Heart left ventricle (tissue), 16 donors: Measurements from ENCODE around the gene SMPDL3B. TPM values are rescaled to one million over a fixed set of nuclear protein-coding genes. Genes with fewer than 3 reads are reported as not detected.

Experiments used
- ATAC-seq, 4 donors: fragments of 200-7000 bp; cut with Tn5 transposase; one replicate each; pipeline ENCODE4 v1.9.1; 2020 to 2022; ENCODE audit warnings: moderate library complexity in 4 of 4, mild to moderate bottlenecking in 3 of 4, moderate number of reproducible peaks in 1 of 4
- DNase-seq, 5 donors: peaks; one replicate each; pipeline ENCODE4 v3.0.0-alpha.2; 2020
- H3K27ac ChIP-seq, 12 donors: fragments of 200-600 bp; sonication (generic) in 4 of 12; one replicate each; pipeline versions ENCODE4 v1.5.0 to v1.8.0; 2016 to 2022; ENCODE audit warnings: mild to moderate bottlenecking in 2 of 12
- H3K27me3 ChIP-seq, 9 donors: fragments of 200-600 bp; sonication (generic) in 2 of 9; one replicate each; pipeline versions ENCODE4 v1.5.1 to v1.8.0; 2016 to 2022; ENCODE audit warnings: mild to moderate bottlenecking in 3 of 9
- H3K36me3 ChIP-seq, 9 donors: fragments of 200-600 bp; sonication (generic) in 2 of 9; one replicate each; pipeline versions ENCODE4 v1.5.0 to v1.8.0; 2018 to 2022; ENCODE audit warnings: mild to moderate bottlenecking in 2 of 9
- H3K4me1 ChIP-seq, 12 donors: fragments of 200-600 bp; sonication (generic) in 4 of 12; one replicate each; pipeline versions ENCODE4 v1.5.0 to v1.8.0; 2016 to 2022; ENCODE audit warnings: mild to moderate bottlenecking in 3 of 12
- H3K4me3 ChIP-seq, 12 donors: fragments of 200-600 bp; sonication (generic) in 4 of 12; one replicate each; pipeline versions ENCODE4 v1.5.0 to v1.8.0; 2017 to 2022; ENCODE audit warnings: mild to moderate bottlenecking in 9 of 12, moderate library complexity in 4 of 12
- H3K9me3 ChIP-seq, 12 donors: fragments of 200-600 bp; sonication (generic) in 4 of 12; one replicate each; pipeline versions ENCODE4 v1.5.0 to v1.8.0; 2016 to 2022; ENCODE audit warnings: mild to moderate bottlenecking in 1 of 12
- POLR2A ChIP-seq, 2 donors: fragments of 450-650 bp; IDR thresholded peaks; one replicate each; pipeline ENCODE4 v1.6.1; 2017; ENCODE audit warnings: antibody characterized with exemption in 2 of 2, mild to moderate bottlenecking in 2 of 2, moderate library complexity in 2 of 2
- WGBS, 4 donors: extraction: QIAGEN DNeasy Blood & Tissue Kit in 2 of 4; methylation state at CpG; one replicate each; pipeline versions ENCODE4 v1.1.5 to v1.1.7; 2013 to 2018; 5-methylcytosine and 5-hydroxymethylcytosine counted together
- intact Hi-C, 10 donors: fragments of 100-400 bp; cut with DNase I; formaldehyde crosslinking; loops; one replicate each; pipeline versions ENCODE4 v1.11.1 to v1.14.2; 2022
- polyA plus RNA-seq, 2 donors: library from polyadenylated mRNA; stranded (reverse); fragments of 200-250 nt; gene quantifications; one replicate each; pipeline ENCODE4 v1.2.3, GENCODE V29; 2013
- total RNA-seq, 9 donors: library from RNA; depleted of rRNA in 2 of 9; stranded (reverse); fragments of >200 nt in 2 of 9; fragmentation: NEBNext Ultra II Directional in 3 of 9; extraction: Animal tissue kit (Norgen Biotek cat#: 25700) in 3 of 9; gene quantifications; one replicate each; pipeline versions ENCODE4 v1.1.0 to v1.2.4, GENCODE V29; 2016 to 2023
- TF ChIP-seq, protein P1 (sequence below), 12 donors: fragments of 200-600 bp; sonication (generic) in 4 of 12; IDR thresholded peaks; one replicate each; pipeline versions ENCODE4 v1.5.0 to v1.8.0; 2018 to 2022; ENCODE audit warnings: antibody characterized with exemption in 12 of 12, mild to moderate bottlenecking in 5 of 12
- donor health status: ischemic (EF 13 %, LVEDD 7.1; RV severe dilation, severe dysfunction).
- donor health status: healthy with polysubstance abuse.
- donor health status: DM: no; HTN: yes; CAD: no.
- donor health status: DM: no; HTN: no; CAD: no.
- donor health status: ischemic (EF 25% LVEDD 6.9; RV normal size, moderate dysfunction).
- donor health status: ischemic (EF 25% LVEDD 5.7; RV mildly dilated, moderate dysfunction).
- donor health status: healthy.
- donor health status: DM: yes; HTN: yes; CAD: no.
- donor health status: ischemic (EF 35%, LVEDD 5.7; RV mildly dilated, moderate dysfunction).
- donor health status: nonischemic (EF 11% LVEDD 7.7; RV severe dilation, severe dysfunction).
- donor health status: DM: yes; HTN: yes; CAD: no.
- donor health status: PGD.
- donor health status: ischemic (EF 29% LVEDD 5.4; RV normal size, mild dysfunction).
- donor health status: nonischemic (EF 23%, LVEDD 6.1; RV moderate dilation, normal function).

SMPDL3B gene
- total and polyA plus RNA-seq, 11 donors = 0.08 to 2.2 TPM; not detected in 9

DNA sequence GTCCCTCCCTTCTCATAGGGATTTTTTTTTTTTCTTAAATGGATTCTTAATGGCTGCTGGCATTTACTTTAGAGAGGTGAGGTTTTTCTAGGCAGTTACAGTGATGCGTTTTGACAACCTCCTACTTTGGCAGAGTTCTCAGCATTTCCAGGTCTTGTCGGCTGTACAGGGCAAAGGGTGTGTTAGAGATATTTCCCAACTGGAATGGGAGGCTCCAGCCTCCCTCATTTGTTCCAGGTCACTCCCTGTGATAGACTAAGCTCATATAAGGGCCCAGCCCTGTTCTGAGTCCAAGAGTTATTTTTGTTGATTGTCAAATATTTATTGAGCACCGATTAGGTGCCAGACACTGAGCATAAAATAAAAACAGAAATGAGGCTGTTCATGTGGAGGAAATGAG is 17.3 kb downstream of the SMPDL3B start:
- Histone ChIP-seq H3K4me3 (no peak overlapping the region), H3K36me3 (no peaks in the 10 kb centered on the region), H3K27me3 (no peaks in the 10 kb centered on the region), H3K9me3 (no peaks in the 10 kb centered on the region), H3K27ac (no peak overlapping the region), H3K4me1 (no peaks in the 10 kb centered on the region)
- 57 to 75% (median 65%) methylated on average over 3 of the region's 3 CpGs for WGBS, 4 donors
- intact Hi-C loops = no loop called here
- ATAC-seq (peak in 1 of 4 donors; percentile 66), DNase-seq (no peak)
- TF ChIP-seq POLR2A (IDR thresholded peaks at IDR 0.05) = no peak
- TF ChIP-seq, protein P1, sequence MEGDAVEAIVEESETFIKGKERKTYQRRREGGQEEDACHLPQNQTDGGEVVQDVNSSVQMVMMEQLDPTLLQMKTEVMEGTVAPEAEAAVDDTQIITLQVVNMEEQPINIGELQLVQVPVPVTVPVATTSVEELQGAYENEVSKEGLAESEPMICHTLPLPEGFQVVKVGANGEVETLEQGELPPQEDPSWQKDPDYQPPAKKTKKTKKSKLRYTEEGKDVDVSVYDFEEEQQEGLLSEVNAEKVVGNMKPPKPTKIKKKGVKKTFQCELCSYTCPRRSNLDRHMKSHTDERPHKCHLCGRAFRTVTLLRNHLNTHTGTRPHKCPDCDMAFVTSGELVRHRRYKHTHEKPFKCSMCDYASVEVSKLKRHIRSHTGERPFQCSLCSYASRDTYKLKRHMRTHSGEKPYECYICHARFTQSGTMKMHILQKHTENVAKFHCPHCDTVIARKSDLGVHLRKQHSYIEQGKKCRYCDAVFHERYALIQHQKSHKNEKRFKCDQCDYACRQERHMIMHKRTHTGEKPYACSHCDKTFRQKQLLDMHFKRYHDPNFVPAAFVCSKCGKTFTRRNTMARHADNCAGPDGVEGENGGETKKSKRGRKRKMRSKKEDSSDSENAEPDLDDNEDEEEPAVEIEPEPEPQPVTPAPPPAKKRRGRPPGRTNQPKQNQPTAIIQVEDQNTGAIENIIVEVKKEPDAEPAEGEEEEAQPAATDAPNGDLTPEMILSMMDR (IDR thresholded peaks at IDR 0.05) = no peak

DNA sequence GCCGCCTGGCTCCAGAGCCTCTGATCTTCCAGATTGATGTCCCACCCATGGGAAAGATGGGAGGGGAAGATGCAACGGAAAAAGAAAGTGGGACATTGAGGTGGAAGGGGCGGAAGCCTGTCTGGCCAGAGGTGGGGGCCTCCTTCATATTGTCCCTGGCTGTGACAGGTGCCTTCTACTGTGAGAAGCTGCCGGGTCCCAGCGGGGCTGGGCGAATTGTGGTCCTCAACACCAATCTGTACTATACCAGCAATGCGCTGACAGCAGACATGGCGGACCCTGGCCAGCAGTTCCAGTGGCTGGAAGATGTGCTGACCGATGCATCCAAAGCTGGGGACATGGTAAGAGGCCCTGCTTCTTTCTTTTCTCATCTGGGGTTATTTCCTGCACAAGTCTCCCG is 19.4 kb downstream of the SMPDL3B start:
- no peak for ATAC-seq
- H3K4me3 ChIP-seq = no peak overlapping the region
- no peak for DNase-seq
- no peaks in the 10 kb centered on the region for H3K27me3 ChIP-seq
- H3K4me1 ChIP-seq = peaks cover 0 to 6% (median 4%) of the 10 kb centered on the region in 12 donors
- no peaks in the 10 kb centered on the region for H3K9me3 ChIP-seq
- no peaks in the 10 kb centered on the region for H3K36me3 ChIP-seq
- no peak for TF ChIP-seq POLR2A (IDR thresholded peaks at IDR 0.05)
- TF ChIP-seq, protein P1 (IDR thresholded peaks at IDR 0.05) = no peak
- intact Hi-C loops = no loop called here
- 91 to 97% (median 95%) methylated on average over 10 of the region's 10 CpGs for WGBS, 4 donors
- H3K27ac ChIP-seq = no peak overlapping the region

DNA sequence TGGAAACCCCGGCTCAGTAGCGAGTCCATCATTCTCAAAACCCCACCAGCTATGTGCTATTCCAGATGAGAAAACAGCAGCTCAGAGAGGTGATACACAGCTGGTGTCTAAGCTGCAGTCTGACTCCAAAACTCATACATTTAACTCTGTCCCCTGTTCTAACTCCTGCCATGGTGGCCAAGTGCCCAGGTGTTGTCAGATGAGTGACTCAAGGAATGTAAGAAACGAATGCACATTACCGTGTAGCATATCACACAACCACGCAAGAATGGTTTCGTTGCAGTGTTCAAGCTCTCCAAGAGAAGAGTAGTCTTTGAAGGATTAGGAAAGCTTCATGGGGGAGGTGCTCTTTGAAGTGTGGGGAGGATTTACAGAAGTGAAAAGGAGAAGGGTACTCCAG is 20.3 kb downstream of the SMPDL3B start:
- H3K9me3 ChIP-seq = no peaks in the 10 kb centered on the region
- 84 to 87% (median 85%) methylated on average over 6 of the region's 6 CpGs for WGBS, 4 donors
- no peak overlapping the region for H3K27ac ChIP-seq

DNA sequence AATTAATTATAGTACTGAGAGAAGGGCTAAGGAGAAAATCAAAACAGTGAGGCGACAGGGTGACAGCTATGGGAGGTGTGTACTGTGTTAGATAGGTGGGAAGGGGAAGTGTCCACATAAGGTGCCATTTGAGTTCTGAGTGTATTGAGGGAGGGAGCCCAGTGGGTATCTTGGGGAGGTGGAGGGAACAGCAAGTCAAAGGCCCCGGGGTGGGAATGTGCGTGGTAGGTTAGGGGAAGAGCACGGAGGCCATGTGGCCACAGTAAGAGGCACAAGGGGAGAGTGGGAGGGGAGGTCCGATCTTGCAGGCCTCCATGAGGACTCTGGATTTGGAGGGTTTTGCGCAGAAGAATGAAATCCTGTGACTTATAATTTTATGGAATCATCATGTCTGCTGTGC is 22.0 kb downstream of the SMPDL3B start:
- DNase-seq (no peak), ATAC-seq (no peak)
- H3K4me1 ChIP-seq = peaks cover 0 to 29% (median 18%) of the 10 kb centered on the region in 12 donors
- H3K27me3 ChIP-seq = no peaks in the 10 kb centered on the region
- H3K36me3 ChIP-seq = no peaks in the 10 kb centered on the region
- H3K27ac ChIP-seq = no peak overlapping the region
- no peak overlapping the region for H3K4me3 ChIP-seq
- intact Hi-C loops = no loop called here
- 85 to 88% (median 86%) methylated on average over 6 of the region's 6 CpGs for WGBS, 4 donors
- no peak for TF ChIP-seq POLR2A (IDR thresholded peaks at IDR 0.05)
- TF ChIP-seq, protein P1 (IDR thresholded peaks at IDR 0.05) = no peak
- no peaks in the 10 kb centered on the region for H3K9me3 ChIP-seq

More for the DNA sequence above, 20.3 kb downstream of the SMPDL3B start:
- DNase-seq (no peak), ATAC-seq (no peak)
- no peak for TF ChIP-seq POLR2A (IDR thresholded peaks at IDR 0.05)
- TF ChIP-seq, protein P1 (IDR thresholded peaks at IDR 0.05) = no peak
- Histone ChIP-seq H3K4me1 (peaks cover 0 to 12% (median 6%) of the 10 kb centered on the region in 12 donors), H3K27me3 (no peaks in the 10 kb centered on the region), H3K4me3 (no peak overlapping the region), H3K36me3 (no peaks in the 10 kb centered on the region)
- intact Hi-C loops = no loop called here
